H1 (cell line): ENCODE data around the gene TSPAN15. TPM values are rescaled to one million over a fixed set of nuclear protein-coding genes. Genes with fewer than 3 reads are reported as not detected.

Source experiments
- CTCF ChIA-PET: fragments of 300-600 bp; sonication (Branson Sonifier 250); formaldehyde crosslinking; loops from one replicate; lab custom pipeline; 2021; ENCODE audit not compliant: partially characterized antibody; lab: Charles Lee
- POLR2A ChIA-PET: fragments of 300-600 bp; sonication (Branson Sonifier 250); formaldehyde crosslinking; loops from one replicate; lab custom pipeline; 2021; ENCODE audit warnings: inconsistent platforms; ENCODE audit not compliant: partially characterized antibody; lab: Charles Lee
- DNase-seq, 2 experiments: peaks; one replicate each; pipeline versions ENCODE4 v3.0.0 to v3.0.0-alpha.2; 2010 to 2022; ENCODE audit warnings: low spot score in 2 of 2, low read depth in 1 of 2, mixed read lengths in 1 of 2
- FAIRE-seq: peaks from 2 replicates; lab custom pipeline; 2011; peaks lifted over from hg19 to GRCh38; lab: Jason Lieb, UNC
- H2AFZ ChIP-seq: 2 replicates; pipeline ENCODE4 v1.8.1; 2012; ENCODE audit warnings: low read length, inconsistent platforms
- H2AK5ac ChIP-seq: 2 replicates; pipeline ENCODE4 v1.6.1; 2013; ENCODE audit warnings: low read depth, low read length
- H2BK120ac ChIP-seq: replicated peaks from 2 replicates; pipeline ENCODE3; 2013; ENCODE audit warnings: low read depth, low read length, inconsistent platforms
- H2BK12ac ChIP-seq: 2 replicates; pipeline ENCODE4 v1.6.1; 2013; ENCODE audit warnings: low read depth, low read length
- H2BK15ac ChIP-seq: 2 replicates; pipeline ENCODE4 v1.6.1; 2013; ENCODE audit warnings: low read length
- H2BK20ac ChIP-seq: 2 replicates; pipeline ENCODE4 v1.6.1; 2013; ENCODE audit warnings: low read length
- H2BK5ac ChIP-seq: 2 replicates; pipeline ENCODE4 v1.6.1; 2013; ENCODE audit warnings: low read depth, low read length
- H3K14ac ChIP-seq: 2 replicates; pipeline ENCODE4 v1.6.1; 2013; ENCODE audit warnings: inconsistent platforms; ENCODE audit not compliant: insufficient read length
- H3K18ac ChIP-seq: 2 replicates; pipeline ENCODE4 v1.6.1; 2013; ENCODE audit warnings: low read length; ENCODE audit errors: extremely low read depth
- H3K23ac ChIP-seq: 2 replicates; pipeline ENCODE4 v1.6.1; 2013; ENCODE audit warnings: inconsistent platforms; ENCODE audit not compliant: insufficient read length
- H3K23me2 ChIP-seq: 2 replicates; pipeline ENCODE4 v1.6.1; 2013; ENCODE audit warnings: low read depth, low read length
- H3K27ac ChIP-seq: 2 replicates; pipeline ENCODE4 v1.6.1; 2011; ENCODE audit warnings: low read depth, low read length, inconsistent platforms
- H3K27me3 ChIP-seq, 4 experiments: replicated peaks in 1 of 4; 1 replicate in 1 of 4; 2 replicates in 3 of 4; pipeline versions ENCODE4 v1.6.1 to v1.8.1; 2011 to 2013; ENCODE audit warnings: low read length in 3 of 4, mild to moderate bottlenecking in 3 of 4, inconsistent platforms in 2 of 4, mixed read lengths in 2 of 4, moderate library complexity in 1 of 4; ENCODE audit not compliant: control insufficient read depth in 3 of 4, insufficient read depth in 3 of 4; ENCODE audit errors: extremely low read depth in 1 of 4
- H3K36me3 ChIP-seq, 4 experiments: 2 replicates each; pipeline versions ENCODE4 v1.6.1 to v1.8.1; 2011 to 2013; ENCODE audit warnings: mild to moderate bottlenecking in 4 of 4, low read length in 3 of 4, moderate library complexity in 2 of 4, control low read depth in 1 of 4, inconsistent platforms in 1 of 4; ENCODE audit not compliant: insufficient read depth in 4 of 4, control insufficient read depth in 2 of 4
- H3K4ac ChIP-seq: replicated peaks from 2 replicates; pipeline ENCODE3; 2013; ENCODE audit warnings: low read length, low read depth, mixed read lengths, inconsistent platforms; ENCODE audit not compliant: insufficient read length
- H3K4me1 ChIP-seq, 4 experiments: replicated peaks in 1 of 4; 1 replicate in 1 of 4; 2 replicates in 3 of 4; pipeline versions ENCODE4 v1.6.1 to v1.8.1; 2011 to 2013; ENCODE audit warnings: low read length in 3 of 4, inconsistent platforms in 2 of 4, mixed read lengths in 1 of 4; ENCODE audit not compliant: insufficient read depth in 4 of 4, control insufficient read depth in 3 of 4
- H3K4me2 ChIP-seq, 2 experiments: 2 replicates each; pipeline versions ENCODE4 v1.6.1 to v1.8.1; 2011 to 2013; ENCODE audit warnings: low read depth in 2 of 2, low read length in 2 of 2, control low read depth in 1 of 2, inconsistent platforms in 1 of 2, mild to moderate bottlenecking in 1 of 2; ENCODE audit not compliant: insufficient read depth in 1 of 2
- H3K4me3 ChIP-seq, 4 experiments: fragments of 200-600, 300-600 bp in 1 of 4; sonication (generic), shearing (Covaris generic), sonication (Bioruptor Twin) in 1 of 4; 2 replicates each; pipeline versions ENCODE4 v1.5.1 to v1.8.1; 2011 to 2016; ENCODE audit warnings: low read length in 4 of 4, low read depth in 3 of 4, control low read depth in 2 of 4, inconsistent platforms in 2 of 4, mild to moderate bottlenecking in 2 of 4, mixed read lengths in 1 of 4, moderate library complexity in 1 of 4; ENCODE audit not compliant: insufficient read depth in 2 of 4; ENCODE audit errors: extremely low read depth in 1 of 4
- H3K56ac ChIP-seq: replicated peaks from 2 replicates; pipeline ENCODE3; 2013; ENCODE audit warnings: low read depth, mild to moderate bottlenecking, mixed read lengths, low read length, inconsistent platforms; ENCODE audit not compliant: insufficient read length
- H3K79me1 ChIP-seq: 2 replicates; pipeline ENCODE4 v1.6.1; 2013; ENCODE audit warnings: low read depth, low read length, control low read depth
- H3K79me2 ChIP-seq, 2 experiments: 2 replicates each; pipeline versions ENCODE4 v1.6.1 to v1.8.1; 2012 to 2013; ENCODE audit warnings: low read length in 2 of 2, mild to moderate bottlenecking in 2 of 2, inconsistent platforms in 1 of 2; ENCODE audit not compliant: insufficient read depth in 2 of 2, control insufficient read depth in 1 of 2
- H3K9ac ChIP-seq, 4 experiments: replicated peaks in 1 of 4; 1 replicate in 1 of 4; 2 replicates in 3 of 4; pipeline versions ENCODE4 v1.6.1 to v1.8.1; 2011 to 2013; ENCODE audit warnings: low read depth in 3 of 4, low read length in 3 of 4, control low read depth in 2 of 4, mild to moderate bottlenecking in 2 of 4, moderate library complexity in 2 of 4, inconsistent platforms in 1 of 4; ENCODE audit errors: extremely low read depth in 1 of 4
- H3K9me3 ChIP-seq, 2 experiments: 2 replicates each; pipeline versions ENCODE4 v1.6.1 to v1.8.1; 2012 to 2013; ENCODE audit warnings: mild to moderate bottlenecking in 2 of 2, moderate library complexity in 2 of 2, control low read depth in 1 of 2, inconsistent platforms in 1 of 2, low read depth in 1 of 2, low read length in 1 of 2, mixed read lengths in 1 of 2; ENCODE audit not compliant: insufficient read depth in 2 of 2
- H4K20me1 ChIP-seq, 2 experiments: replicated peaks in 1 of 2; 2 replicates each; pipeline versions ENCODE3 to v1.8.1; 2011 to 2013; ENCODE audit warnings: inconsistent platforms in 2 of 2, low read length in 2 of 2, mild to moderate bottlenecking in 1 of 2; ENCODE audit not compliant: insufficient read depth in 2 of 2, control insufficient read depth in 1 of 2
- H4K5ac ChIP-seq: 2 replicates; pipeline ENCODE4 v1.6.1; 2013; ENCODE audit warnings: low read length, low read depth, mixed read lengths, inconsistent platforms; ENCODE audit not compliant: insufficient read length
- H4K8ac ChIP-seq: 2 replicates; pipeline ENCODE4 v1.8.0; 2013; ENCODE audit warnings: mild to moderate bottlenecking, moderate library complexity, low read length, inconsistent platforms; ENCODE audit not compliant: insufficient read depth; ENCODE audit errors: extremely low read depth
- H4K91ac ChIP-seq: replicated peaks from 2 replicates; pipeline ENCODE3; 2013; ENCODE audit warnings: low read length, mixed read lengths, inconsistent platforms; ENCODE audit not compliant: insufficient read length
- POLR2AphosphoS5 ChIP-seq: IDR thresholded peaks from 2 replicates; pipeline ENCODE4 v1.6.1; 2011; ENCODE audit warnings: low read depth, low read length
- WGBS, 2 experiments: shearing (Covaris generic) in 1 of 2; methylation state at CpG; one replicate each; pipeline versions ENCODE4 v1.1.6 to v1.1.7; 2013 to 2015; ENCODE audit warnings: low lambda C conversion rate in 2 of 2, mixed read lengths in 2 of 2, inconsistent platforms in 1 of 2, low coverage in 1 of 2, missing lambda C conversion rate in 1 of 2; ENCODE audit not compliant: insufficient replicate concordance in 2 of 2, insufficient coverage in 1 of 2, insufficient read length in 1 of 2; ENCODE audit errors: extremely low coverage in 1 of 2, missing lambda C conversion rate in 1 of 2; 5-methylcytosine and 5-hydroxymethylcytosine counted together
- polyA plus RNA-seq, 7 experiments: library from polyadenylated mRNA; depleted of rRNA in 3 of 7; stranded (reverse) in 5 of 7; unstranded in 2 of 7; fragments of >200 nt in 5 of 7; fragments of 200-250 nt in 2 of 7; gene quantifications; 1 replicate in 5 of 7; 2 replicates in 1 of 7; 4 replicates in 1 of 7; pipeline versions ENCODE4 v1.2.1 to v1.2.3, GENCODE V29; 2011 to 2013; ENCODE audit warnings: missing spikeins in 2 of 7, mixed read lengths in 2 of 7
- total RNA-seq: library from RNA; stranded (reverse); fragmentation: NEBNext Ultra II Directional; extraction: Animal tissue kit (Norgen Biotek cat#: 25700); gene quantifications from 2 replicates; pipeline ENCODE4 v1.2.1, GENCODE V29; 2021

Gene TSPAN15
- total and polyA plus RNA-seq, 2 of the 8 experiments (the other 6 are each of a cell fraction or from before 2014, with no cell fraction given): 9.7 to 20.0 TPM

- no peak overlapping the region for H3K9ac ChIP-seq
- H4K5ac ChIP-seq: no peak overlapping the region
- no peaks in the 10 kb centered on the region for H3K79me1 ChIP-seq
- no peak overlapping the region for H2BK5ac ChIP-seq
- no peaks in the 10 kb centered on the region for H3K27me3 ChIP-seq
- H2BK12ac ChIP-seq: no peak overlapping the region
- H3K14ac ChIP-seq: no peak overlapping the region
- no peaks in the 10 kb centered on the region for H3K79me2 ChIP-seq
- ChIA-PET CTCF (interaction anchor here (0.7 to 2.7 kb wide), 9 partner anchors 9 to 75 kb away, joined by 3 to 22 read pairs (median 5); partner anchors contain the start of gene TSPAN15), POLR2A (no interaction called here)
- no peak overlapping the region for H3K4me3 ChIP-seq
- H2BK20ac ChIP-seq: no peak overlapping the region
- no peaks in the 10 kb centered on the region for H3K9me3 ChIP-seq
- no peak overlapping the region for H3K18ac ChIP-seq
- H2AFZ ChIP-seq: no peak overlapping the region
- no peak for DNase-seq
- H2BK120ac ChIP-seq: no peak overlapping the region
- H2BK15ac ChIP-seq: no peak overlapping the region
- H3K23ac ChIP-seq: no peak overlapping the region
- no peak for FAIRE-seq
- H4K8ac ChIP-seq: no peak overlapping the region
- no peak overlapping the region for H3K4ac ChIP-seq
- no peak for TF ChIP-seq POLR2AphosphoS5
- 77% methylated on average over 5 of the region's 5 CpGs; no CpG with 5 or more reads in 1 of the 2 experiments for WGBS, 2 experiments
- no peaks in the 10 kb centered on the region for H3K36me3 ChIP-seq
- H4K91ac ChIP-seq: no peak overlapping the region
- no peak overlapping the region for H3K27ac ChIP-seq
- H3K4me2 ChIP-seq: no peak overlapping the region
- H2AK5ac ChIP-seq: no peak overlapping the region
- H3K56ac ChIP-seq: no peak overlapping the region
- H4K20me1 ChIP-seq: no peaks in the 10 kb centered on the region
- no peaks in the 10 kb centered on the region for H3K4me1 ChIP-seq
- no peaks in the 10 kb centered on the region; the same call in 1 of the 2 replicates for H3K23me2 ChIP-seq
Observed at GRCh38 chr10:69439813-69440506, 11.3 kb upstream of the TSPAN15 start.
